Gastrocnemius medialis (tissue), 4 donors: Measurements from ENCODE around the gene LRRC27.

Experiments used
- POLR2A ChIP-seq, 2 donors: fragments of 450-650 bp; IDR thresholded peaks; one replicate each; pipeline ENCODE4 v1.6.1; 2017; ENCODE audit warnings: antibody characterized with exemption in 2 of 2, mild to moderate bottlenecking in 2 of 2, moderate library complexity in 2 of 2
- TF ChIP-seq, protein P1 (sequence below), 5 experiments: fragments of 450-650 bp in 3 of 5; fragments of 200-600 bp in 2 of 5; sonication (generic) in 2 of 5; IDR thresholded peaks in 4 of 5; conservative IDR thresholded peaks in 1 of 5; 1 replicate in 4 of 5; 2 replicates in 1 of 5; pipeline ENCODE4 v1.5.1; 2016 to 2019; ENCODE audit warnings: antibody characterized with exemption in 5 of 5, mild to moderate bottlenecking in 3 of 5, moderate library complexity in 3 of 5

DNA sequence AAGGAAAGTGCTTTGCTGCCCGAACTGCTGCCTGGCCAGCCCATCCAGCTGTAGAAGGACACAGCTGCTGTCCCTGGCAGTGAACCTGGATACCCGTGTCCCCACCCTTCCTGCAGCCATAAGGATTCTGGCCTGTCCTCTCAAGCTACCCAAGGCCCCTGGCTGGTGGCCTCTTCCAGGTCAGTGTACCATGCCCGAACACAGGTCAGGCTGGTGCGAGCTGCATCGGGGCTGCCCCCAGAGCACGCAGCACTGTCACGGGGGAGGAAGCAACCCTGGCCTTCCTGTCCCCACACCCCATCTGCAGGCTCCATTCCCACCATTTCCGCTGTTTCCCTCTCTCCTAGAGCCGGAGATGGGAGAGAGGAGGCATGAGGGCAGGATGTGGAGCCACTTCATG lies 34.5 kb downstream of the LRRC27 start:
- no peak for TF ChIP-seq POLR2A (IDR thresholded peaks at IDR 0.05)
- TF ChIP-seq, protein P1, sequence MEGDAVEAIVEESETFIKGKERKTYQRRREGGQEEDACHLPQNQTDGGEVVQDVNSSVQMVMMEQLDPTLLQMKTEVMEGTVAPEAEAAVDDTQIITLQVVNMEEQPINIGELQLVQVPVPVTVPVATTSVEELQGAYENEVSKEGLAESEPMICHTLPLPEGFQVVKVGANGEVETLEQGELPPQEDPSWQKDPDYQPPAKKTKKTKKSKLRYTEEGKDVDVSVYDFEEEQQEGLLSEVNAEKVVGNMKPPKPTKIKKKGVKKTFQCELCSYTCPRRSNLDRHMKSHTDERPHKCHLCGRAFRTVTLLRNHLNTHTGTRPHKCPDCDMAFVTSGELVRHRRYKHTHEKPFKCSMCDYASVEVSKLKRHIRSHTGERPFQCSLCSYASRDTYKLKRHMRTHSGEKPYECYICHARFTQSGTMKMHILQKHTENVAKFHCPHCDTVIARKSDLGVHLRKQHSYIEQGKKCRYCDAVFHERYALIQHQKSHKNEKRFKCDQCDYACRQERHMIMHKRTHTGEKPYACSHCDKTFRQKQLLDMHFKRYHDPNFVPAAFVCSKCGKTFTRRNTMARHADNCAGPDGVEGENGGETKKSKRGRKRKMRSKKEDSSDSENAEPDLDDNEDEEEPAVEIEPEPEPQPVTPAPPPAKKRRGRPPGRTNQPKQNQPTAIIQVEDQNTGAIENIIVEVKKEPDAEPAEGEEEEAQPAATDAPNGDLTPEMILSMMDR (IDR thresholded peaks at IDR 0.05 in 4 of 5, conservative IDR thresholded peaks at IDR 0.05 in 1 of 5), result no peak
